Measurements from ENCODE around the gene KCNE1.

Gene KCNE1

GRCh38 chr21:34534522-34534921, 22.5 kb upstream of the KCNE1 start:
- TF ChIP-seq, protein P1, sequence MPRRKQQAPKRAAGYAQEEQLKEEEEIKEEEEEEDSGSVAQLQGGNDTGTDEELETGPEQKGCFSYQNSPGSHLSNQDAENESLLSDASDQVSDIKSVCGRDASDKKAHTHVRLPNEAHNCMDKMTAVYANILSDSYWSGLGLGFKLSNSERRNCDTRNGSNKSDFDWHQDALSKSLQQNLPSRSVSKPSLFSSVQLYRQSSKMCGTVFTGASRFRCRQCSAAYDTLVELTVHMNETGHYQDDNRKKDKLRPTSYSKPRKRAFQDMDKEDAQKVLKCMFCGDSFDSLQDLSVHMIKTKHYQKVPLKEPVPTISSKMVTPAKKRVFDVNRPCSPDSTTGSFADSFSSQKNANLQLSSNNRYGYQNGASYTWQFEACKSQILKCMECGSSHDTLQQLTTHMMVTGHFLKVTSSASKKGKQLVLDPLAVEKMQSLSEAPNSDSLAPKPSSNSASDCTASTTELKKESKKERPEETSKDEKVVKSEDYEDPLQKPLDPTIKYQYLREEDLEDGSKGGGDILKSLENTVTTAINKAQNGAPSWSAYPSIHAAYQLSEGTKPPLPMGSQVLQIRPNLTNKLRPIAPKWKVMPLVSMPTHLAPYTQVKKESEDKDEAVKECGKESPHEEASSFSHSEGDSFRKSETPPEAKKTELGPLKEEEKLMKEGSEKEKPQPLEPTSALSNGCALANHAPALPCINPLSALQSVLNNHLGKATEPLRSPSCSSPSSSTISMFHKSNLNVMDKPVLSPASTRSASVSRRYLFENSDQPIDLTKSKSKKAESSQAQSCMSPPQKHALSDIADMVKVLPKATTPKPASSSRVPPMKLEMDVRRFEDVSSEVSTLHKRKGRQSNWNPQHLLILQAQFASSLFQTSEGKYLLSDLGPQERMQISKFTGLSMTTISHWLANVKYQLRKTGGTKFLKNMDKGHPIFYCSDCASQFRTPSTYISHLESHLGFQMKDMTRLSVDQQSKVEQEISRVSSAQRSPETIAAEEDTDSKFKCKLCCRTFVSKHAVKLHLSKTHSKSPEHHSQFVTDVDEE (CRISPR knock-in tag; IDR thresholded peaks at IDR 0.05) = no peak
- TF ChIP-seq TOX (CRISPR knock-in tag; IDR thresholded peaks at IDR 0.05; ENCODE audit: borderline replicate concordance) (no peak), ZFP3 (CRISPR knock-in tag; IDR thresholded peaks at IDR 0.05) (no peak), CREB5 (CRISPR knock-in tag; IDR thresholded peaks at IDR 0.05; ENCODE audit: low read depth) (no peak), ZC3H10 (CRISPR knock-in tag; IDR thresholded peaks at IDR 0.05) (no peak), ARNTL (CRISPR knock-in tag; IDR thresholded peaks at IDR 0.05; ENCODE audit: borderline replicate concordance, low read depth) (no peak), RARB (CRISPR knock-in tag; IDR thresholded peaks at IDR 0.05) (no peak), ZNF8 (CRISPR knock-in tag; IDR thresholded peaks at IDR 0.05) (no peak), OSR1 (CRISPR knock-in tag; IDR thresholded peaks at IDR 0.05) (no peak), SNAI2 (CRISPR knock-in tag; IDR thresholded peaks at IDR 0.05) (no peak), ZFP30 (CRISPR knock-in tag; IDR thresholded peaks at IDR 0.05) (no peak), POU6F1 (CRISPR knock-in tag; IDR thresholded peaks at IDR 0.05; ENCODE audit: borderline replicate concordance, low read depth) (no peak), BACH2 (CRISPR knock-in tag; IDR thresholded peaks at IDR 0.05; ENCODE audit: borderline replicate concordance) (no peak), CSDC2 (CRISPR knock-in tag; IDR thresholded peaks at IDR 0.05) (no peak), ESRRG (CRISPR knock-in tag; IDR thresholded peaks at IDR 0.05) (no peak), TCF4 (CRISPR knock-in tag; IDR thresholded peaks at IDR 0.05; ENCODE audit: borderline replicate concordance) (no peak), GLIS3 (CRISPR knock-in tag; IDR thresholded peaks at IDR 0.05) (no peak)
- ATAC-seq = no peak

DNA sequence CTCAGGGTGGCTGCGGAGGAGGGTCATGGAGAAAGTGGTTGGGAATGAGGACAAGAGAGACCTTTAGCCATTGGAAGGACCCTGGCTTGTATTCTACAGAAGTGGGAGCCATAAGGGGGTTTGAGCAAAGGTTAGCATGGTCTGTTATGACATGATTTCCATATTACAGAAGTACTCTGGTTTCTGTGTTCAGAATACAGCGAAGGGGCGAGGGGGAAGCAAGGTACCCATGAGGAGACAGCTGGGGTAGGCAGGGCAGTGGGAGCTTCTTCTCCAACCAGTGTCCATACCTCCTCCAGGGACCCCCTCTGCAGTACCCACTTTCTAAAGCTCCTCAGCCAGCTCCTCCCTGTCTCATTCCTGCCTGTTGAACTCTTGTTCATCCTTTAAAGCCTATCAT, 21.9 kb upstream of the KCNE1 start:
- no peak for ATAC-seq
- TF ChIP-seq OSR1 (CRISPR knock-in tag; IDR thresholded peaks at IDR 0.05) (no peak), ARNTL (CRISPR knock-in tag; IDR thresholded peaks at IDR 0.05; ENCODE audit: borderline replicate concordance, low read depth) (no peak), ZNF565 (CRISPR knock-in tag; conservative IDR thresholded peaks at IDR 0.05; ENCODE audit: low read depth) (no peak), ZNF8 (CRISPR knock-in tag; IDR thresholded peaks at IDR 0.05) (no peak), BACH2 (CRISPR knock-in tag; IDR thresholded peaks at IDR 0.05; ENCODE audit: borderline replicate concordance) (no peak), TCF4 (CRISPR knock-in tag; IDR thresholded peaks at IDR 0.05; ENCODE audit: borderline replicate concordance) (no peak), CREB5 (CRISPR knock-in tag; IDR thresholded peaks at IDR 0.05; ENCODE audit: low read depth) (no peak), PATZ1 (CRISPR knock-in tag; IDR thresholded peaks at IDR 0.05; ENCODE audit: borderline replicate concordance) (no peak), ESRRG (CRISPR knock-in tag; IDR thresholded peaks at IDR 0.05) (no peak), CSRNP3 (CRISPR knock-in tag; IDR thresholded peaks at IDR 0.05) (no peak), SNAI2 (CRISPR knock-in tag; IDR thresholded peaks at IDR 0.05) (no peak), CSDC2 (CRISPR knock-in tag; IDR thresholded peaks at IDR 0.05) (no peak), POU6F1 (CRISPR knock-in tag; IDR thresholded peaks at IDR 0.05; ENCODE audit: borderline replicate concordance, low read depth) (no peak), ZC3H10 (CRISPR knock-in tag; IDR thresholded peaks at IDR 0.05) (no peak)
- TF ChIP-seq, protein P1 (CRISPR knock-in tag; IDR thresholded peaks at IDR 0.05) = no peak

Data from SK-N-SH treated with all-trans-retinoic acid at 6 μM for 48 hours (cell line).